Hepatocyte (in vitro differentiated cells): ENCODE results near the gene PDGFD. TPM values are rescaled to one million over a fixed set of nuclear protein-coding genes. Genes with fewer than 3 reads are reported as not detected.

Experiments used
- DNase-seq: peaks from one replicate; pipeline ENCODE4 v3.0.0-alpha.2; 2016; ENCODE audit warnings: low spot score
- H2AFZ ChIP-seq: fragments of 200-600 bp; sonication (generic); 2 replicates; pipeline ENCODE4 v1.6.0; 2016; ENCODE audit warnings: antibody characterized with exemption, mild to moderate bottlenecking
- H3K27ac ChIP-seq: fragments of 200-600 bp; sonication (generic); 2 replicates; pipeline ENCODE4 v1.5.1; 2016; ENCODE audit warnings: mild to moderate bottlenecking
- H3K27me3 ChIP-seq: fragments of 200-600 bp; sonication (generic); 2 replicates; pipeline ENCODE4 v1.6.1; 2016
- H3K36me3 ChIP-seq: fragments of 200-600 bp; sonication (generic); replicated peaks from 2 replicates; pipeline ENCODE4 v1.5.1; 2016; ENCODE audit warnings: low read depth; ENCODE audit not compliant: insufficient read depth
- H3K4me1 ChIP-seq: fragments of 200-600 bp; sonication (generic); 2 replicates; pipeline ENCODE4 v1.5.1; 2016; ENCODE audit warnings: mild to moderate bottlenecking, moderate library complexity; ENCODE audit not compliant: insufficient read depth
- H3K4me2 ChIP-seq: fragments of 200-600 bp; sonication (generic); 2 replicates; pipeline ENCODE4 v1.6.0; 2016
- H3K4me3 ChIP-seq: fragments of 200-600 bp; sonication (generic); 2 replicates; pipeline ENCODE4 v1.5.1; 2016; ENCODE audit warnings: mild to moderate bottlenecking
- H3K79me2 ChIP-seq: fragments of 200-600 bp; sonication (generic); 2 replicates; pipeline ENCODE4 v1.6.0; 2017; ENCODE audit warnings: mild to moderate bottlenecking
- H3K9me2 ChIP-seq: fragments of 200-600 bp; sonication (generic); replicated peaks from 2 replicates; pipeline ENCODE4 v1.6.0; 2017; ENCODE audit warnings: mild to moderate bottlenecking; ENCODE audit not compliant: insufficient read depth
- H3K9me3 ChIP-seq: fragments of 200-600 bp; sonication (generic); 2 replicates; pipeline ENCODE4 v1.5.1; 2016; ENCODE audit warnings: low read depth, mild to moderate bottlenecking
- H4K20me1 ChIP-seq: fragments of 200-600 bp; sonication (generic); 2 replicates; pipeline ENCODE4 v1.6.0; 2016; ENCODE audit warnings: mild to moderate bottlenecking; ENCODE audit not compliant: insufficient read depth, poor library complexity, severe bottlenecking
- EZH2 ChIP-seq: fragments of 200-600 bp; sonication (generic); IDR thresholded peaks from 2 replicates; pipeline ENCODE4 v1.6.1; 2016; ENCODE audit warnings: antibody characterized with exemption, mild to moderate bottlenecking, borderline replicate concordance
- EZH2phosphoT487 ChIP-seq: fragments of 200-600 bp; sonication (generic); IDR thresholded peaks from one replicate; pipeline ENCODE4 v1.6.1; 2018; ENCODE audit warnings: antibody characterized with exemption, mild to moderate bottlenecking, low read depth, moderate library complexity; ENCODE audit not compliant: unreplicated experiment, severe bottlenecking
- WGBS: methylation state at CpG from one replicate; pipeline ENCODE4 v1.1.6; 2016; ENCODE audit warnings: low lambda C conversion rate; ENCODE audit errors: missing lambda C conversion rate; 5-methylcytosine and 5-hydroxymethylcytosine counted together
- polyA plus RNA-seq: library from polyadenylated mRNA; unstranded; fragments of >200 nt; fragmentation: Nextera tagmentation; extraction: Ambion mirVana; gene quantifications from 2 replicates; pipeline ENCODE4 v1.2.1, GENCODE V29; 2016
- total RNA-seq: library from RNA; depleted of rRNA; stranded (reverse); fragments of >200 nt; gene quantifications from 2 replicates; pipeline ENCODE4 v1.2.3, GENCODE V29; 2014
- TF ChIP-seq, protein P1 (sequence below): fragments of 200-600 bp; sonication (generic); IDR thresholded peaks from 2 replicates; pipeline ENCODE4 v1.5.1; 2016; ENCODE audit warnings: antibody characterized with exemption, mild to moderate bottlenecking; ENCODE audit not compliant: poor library complexity

Gene PDGFD
- total and polyA plus RNA-seq, 2 experiments from 2014 or later: 17.3 to 29.6 TPM

DNA sequence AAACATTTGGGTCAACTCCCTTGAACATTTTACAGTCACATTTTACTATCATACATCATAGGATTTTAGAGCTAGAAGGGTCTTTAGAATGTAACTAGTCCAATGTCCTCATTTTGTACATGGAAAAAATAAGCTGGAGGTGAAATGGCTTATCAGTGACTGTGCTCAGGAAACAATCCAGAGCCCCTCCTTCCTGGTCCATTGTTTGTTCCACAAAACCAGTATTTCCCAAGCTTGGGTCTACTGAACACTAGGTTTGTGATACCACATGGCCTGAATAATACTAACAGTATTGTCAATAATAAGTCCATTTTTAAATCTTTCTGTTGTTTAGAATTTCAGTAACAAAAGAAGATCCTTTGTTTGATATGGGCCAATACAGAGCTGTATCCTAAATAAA, 27.1 kb downstream of the PDGFD start:
- Histone ChIP-seq H3K4me2 (no peak overlapping the region), H3K9me3 (no peaks in the 10 kb centered on the region), H3K4me1 (no peaks in the 10 kb centered on the region), H3K36me3 (no peaks in the 10 kb centered on the region), H3K9me2 (no peaks in the 10 kb centered on the region), H2AFZ (no peak overlapping the region), H3K27me3 (no peaks in the 10 kb centered on the region), H3K4me3 (no peak overlapping the region), H3K27ac (no peak overlapping the region), H3K79me2 (no peaks in the 10 kb centered on the region), H4K20me1 (no peaks in the 10 kb centered on the region)
- TF ChIP-seq EZH2phosphoT487 (no peak), EZH2 (no peak)
- TF ChIP-seq, protein P1, sequence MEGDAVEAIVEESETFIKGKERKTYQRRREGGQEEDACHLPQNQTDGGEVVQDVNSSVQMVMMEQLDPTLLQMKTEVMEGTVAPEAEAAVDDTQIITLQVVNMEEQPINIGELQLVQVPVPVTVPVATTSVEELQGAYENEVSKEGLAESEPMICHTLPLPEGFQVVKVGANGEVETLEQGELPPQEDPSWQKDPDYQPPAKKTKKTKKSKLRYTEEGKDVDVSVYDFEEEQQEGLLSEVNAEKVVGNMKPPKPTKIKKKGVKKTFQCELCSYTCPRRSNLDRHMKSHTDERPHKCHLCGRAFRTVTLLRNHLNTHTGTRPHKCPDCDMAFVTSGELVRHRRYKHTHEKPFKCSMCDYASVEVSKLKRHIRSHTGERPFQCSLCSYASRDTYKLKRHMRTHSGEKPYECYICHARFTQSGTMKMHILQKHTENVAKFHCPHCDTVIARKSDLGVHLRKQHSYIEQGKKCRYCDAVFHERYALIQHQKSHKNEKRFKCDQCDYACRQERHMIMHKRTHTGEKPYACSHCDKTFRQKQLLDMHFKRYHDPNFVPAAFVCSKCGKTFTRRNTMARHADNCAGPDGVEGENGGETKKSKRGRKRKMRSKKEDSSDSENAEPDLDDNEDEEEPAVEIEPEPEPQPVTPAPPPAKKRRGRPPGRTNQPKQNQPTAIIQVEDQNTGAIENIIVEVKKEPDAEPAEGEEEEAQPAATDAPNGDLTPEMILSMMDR: no peak
- no peak for DNase-seq

DNA sequence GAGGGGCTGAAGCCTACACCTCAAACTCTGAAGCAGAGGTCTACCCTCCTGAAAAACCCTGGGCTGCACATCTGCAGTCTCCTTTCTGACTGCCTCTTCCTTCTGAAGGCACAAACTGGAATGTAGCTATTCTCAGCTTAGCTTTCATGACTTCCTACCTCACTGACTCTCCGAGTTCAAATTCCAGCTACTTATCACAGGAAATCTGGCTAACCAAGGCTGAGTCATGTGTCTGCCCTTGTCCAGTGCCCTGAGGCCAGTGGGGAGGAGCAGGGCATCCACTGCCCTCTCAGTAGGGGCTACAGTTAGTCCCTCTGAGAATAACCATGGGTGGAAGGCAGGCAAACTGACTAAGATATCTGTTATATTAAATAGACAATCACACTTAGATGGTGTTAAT, 29.2 kb downstream of the PDGFD start:
- no peak overlapping the region for H3K4me3 ChIP-seq
- H3K27ac ChIP-seq: peak overlapping the region; percentile 50
- WGBS: 20% methylated on average over 1 of the region's 1 CpG
- no peaks in the 10 kb centered on the region for H3K9me2 ChIP-seq
- no peaks in the 10 kb centered on the region for H3K4me1 ChIP-seq
- no peaks in the 10 kb centered on the region for H3K9me3 ChIP-seq
- no peaks in the 10 kb centered on the region for H3K36me3 ChIP-seq
- no peak overlapping the region for H3K4me2 ChIP-seq
- H4K20me1 ChIP-seq: no peaks in the 10 kb centered on the region
- peak; percentile 20 for DNase-seq
- no peaks in the 10 kb centered on the region for H3K79me2 ChIP-seq
- no peak overlapping the region for H2AFZ ChIP-seq
- no peaks in the 10 kb centered on the region for H3K27me3 ChIP-seq
- TF ChIP-seq EZH2 (no peak), EZH2phosphoT487 (no peak)
- TF ChIP-seq, protein P1: no peak

DNA sequence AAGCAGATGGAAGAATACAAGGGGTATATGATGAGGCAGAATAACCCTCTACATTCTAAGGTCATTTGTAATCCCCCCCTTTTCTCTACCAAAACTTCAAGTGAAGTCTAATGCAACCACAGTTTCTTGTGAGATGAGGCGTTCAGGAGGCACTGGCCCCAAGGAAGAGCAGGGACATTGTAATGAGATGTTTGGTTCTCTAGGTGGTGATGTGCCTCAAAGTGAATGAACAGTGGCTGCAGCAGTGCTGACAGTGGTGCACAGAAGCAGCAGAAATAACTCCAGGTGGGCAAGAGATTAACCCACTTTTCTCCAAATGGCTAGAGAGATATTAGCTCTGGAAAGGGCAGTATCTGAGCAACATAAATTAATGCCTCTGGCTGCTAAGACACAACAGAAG, 33.8 kb downstream of the PDGFD start:
- no peaks in the 10 kb centered on the region for H4K20me1 ChIP-seq
- H3K36me3 ChIP-seq: no peaks in the 10 kb centered on the region
- WGBS: 86% methylated on average over 1 of the region's 1 CpG
- H3K4me1 ChIP-seq: no peaks in the 10 kb centered on the region
- no peak overlapping the region for H3K4me3 ChIP-seq
- no peak for DNase-seq
- H3K79me2 ChIP-seq: no peaks in the 10 kb centered on the region
- H3K9me2 ChIP-seq: no peaks in the 10 kb centered on the region
- no peak overlapping the region for H3K27ac ChIP-seq
- H3K4me2 ChIP-seq: no peak overlapping the region
- no peak overlapping the region for H2AFZ ChIP-seq
- no peak for TF ChIP-seq EZH2phosphoT487
- no peak for TF ChIP-seq EZH2
- TF ChIP-seq, protein P1: no peak
- no peaks in the 10 kb centered on the region for H3K9me3 ChIP-seq
- no peaks in the 10 kb centered on the region for H3K27me3 ChIP-seq

DNA sequence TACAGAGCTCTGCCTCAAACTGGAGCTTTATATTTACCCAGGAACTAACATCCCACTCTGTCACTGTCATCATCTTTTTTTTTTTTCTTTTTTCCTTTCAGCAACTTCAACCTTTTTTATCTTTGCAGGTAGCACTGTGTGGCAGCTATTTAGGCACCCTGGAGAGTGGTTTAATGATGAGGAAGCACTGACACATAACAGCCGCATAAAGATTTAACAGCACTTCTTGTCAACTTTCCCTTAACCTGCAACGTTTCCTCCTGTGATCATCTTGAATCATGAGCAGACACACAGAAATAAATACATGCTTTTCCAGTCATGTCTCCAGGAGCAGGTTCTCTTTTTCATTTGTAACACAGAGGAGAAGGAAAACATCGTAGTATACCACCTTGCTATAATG, 34.8 kb downstream of the PDGFD start:
- Histone ChIP-seq H3K9me3 (no peaks in the 10 kb centered on the region), H3K36me3 (no peaks in the 10 kb centered on the region), H3K4me1 (no peaks in the 10 kb centered on the region), H3K79me2 (no peaks in the 10 kb centered on the region), H2AFZ (no peak overlapping the region), H3K9me2 (no peaks in the 10 kb centered on the region), H3K4me2 (no peak overlapping the region), H3K27ac (no peak overlapping the region), H4K20me1 (no peaks in the 10 kb centered on the region), H3K4me3 (no peak overlapping the region), H3K27me3 (no peaks in the 10 kb centered on the region)
- WGBS: 62% methylated on average over 3 of the region's 3 CpGs
- TF ChIP-seq, protein P1: no peak
- no peak for TF ChIP-seq EZH2phosphoT487
- TF ChIP-seq EZH2: no peak
- no peak for DNase-seq
